ENCODE data around the gene ZBTB34.
A peak's percentile ranks its signal among the peaks of the same experiment; 100 is the strongest.

The ZBTB34 gene

GRCh38 chr9:126856326-126856877, 4.0 kb upstream of the ZBTB34 start:
- no peaks in the 10 kb centered on the region for H3K9me3 ChIP-seq (ENCODE audit: control insufficient read depth in 1 of 2, low read length in 2 of 2)
- peaks cover under 1 to 3% of the 10 kb centered on the region in 2 donors for H3K4me1 ChIP-seq (ENCODE audit: control insufficient read depth in 1 of 2, insufficient read depth in 2 of 2, low read length in 2 of 2)
- H3K9ac ChIP-seq (ENCODE audit: low read depth in 1 of 2, low read length in 2 of 2), result no peak overlapping the region
- peaks cover 5 to 13% of the 10 kb centered on the region in 2 donors for H3K27me3 ChIP-seq (ENCODE audit: control insufficient read depth in 1 of 2, insufficient read depth in 2 of 2, low read length in 2 of 2)
- no peaks in the 10 kb centered on the region for H3K36me3 ChIP-seq (ENCODE audit: control insufficient read depth in 1 of 2, insufficient read depth in 2 of 2, low read length in 2 of 2)
- H3K4me3 ChIP-seq (ENCODE audit: low read depth in 1 of 2, low read length in 2 of 2), result no peak overlapping the region
- H3K27ac ChIP-seq (ENCODE audit: low read depth, low read length), result no peak overlapping the region

DNA sequence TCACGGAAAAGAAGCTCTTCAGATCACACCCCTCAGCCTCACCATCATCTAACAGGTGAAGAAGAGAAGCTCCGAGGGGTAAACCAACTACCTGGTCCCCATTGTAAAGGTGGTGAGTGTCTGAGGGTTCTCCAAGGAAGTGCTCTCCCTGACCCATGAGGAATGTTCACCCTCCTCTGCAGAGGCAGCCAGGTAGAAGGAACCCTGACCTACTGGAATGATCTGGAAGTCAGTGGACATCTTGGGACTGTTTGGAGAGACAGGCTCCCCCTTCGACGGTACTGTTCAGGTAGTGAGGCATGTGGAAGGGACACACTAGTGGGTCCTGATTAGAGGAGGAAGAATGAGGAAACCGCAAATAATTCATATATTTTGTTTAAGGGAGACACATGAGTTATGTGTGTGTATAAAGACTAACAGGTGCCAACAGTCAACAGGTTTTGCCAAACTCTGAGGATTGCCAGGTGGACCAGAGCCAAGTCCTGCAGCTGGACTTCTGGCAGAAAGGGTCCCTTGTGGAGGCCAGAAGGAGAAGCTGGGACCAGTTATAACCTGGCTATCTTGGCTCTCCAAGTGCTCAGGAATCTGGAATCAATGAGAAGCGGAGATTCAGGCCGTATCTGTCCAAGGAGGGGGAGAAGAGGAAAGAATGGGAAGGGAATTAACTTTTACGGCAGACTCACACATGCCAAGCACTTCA, 3.0 kb upstream of the ZBTB34 start:
- Histone ChIP-seq H3K9ac (ENCODE audit: low read depth in 1 of 2, low read length in 2 of 2) (no peak overlapping the region), H3K4me3 (ENCODE audit: low read depth in 1 of 2, low read length in 2 of 2) (no peak overlapping the region), H3K9me3 (ENCODE audit: control insufficient read depth in 1 of 2, low read length in 2 of 2) (no peaks in the 10 kb centered on the region), H3K27me3 (ENCODE audit: control insufficient read depth in 1 of 2, insufficient read depth in 2 of 2, low read length in 2 of 2) (peaks cover 5 to 8% of the 10 kb centered on the region in 2 donors), H3K36me3 (ENCODE audit: control insufficient read depth in 1 of 2, insufficient read depth in 2 of 2, low read length in 2 of 2) (no peaks in the 10 kb centered on the region), H3K4me1 (ENCODE audit: control insufficient read depth in 1 of 2, insufficient read depth in 2 of 2, low read length in 2 of 2) (peaks cover 11 to 13% of the 10 kb centered on the region in 2 donors), H3K27ac (ENCODE audit: low read depth, low read length) (no peak overlapping the region)

GRCh38 chr9:126859111-126859510, 1.3 kb upstream of the ZBTB34 start:
- Histone ChIP-seq H3K36me3 (ENCODE audit: control insufficient read depth in 1 of 2, insufficient read depth in 2 of 2, low read length in 2 of 2) (peaks cover 0 to under 1% of the 10 kb centered on the region in 2 donors), H3K27ac (ENCODE audit: low read depth, low read length) (no peak overlapping the region), H3K9me3 (ENCODE audit: control insufficient read depth in 1 of 2, low read length in 2 of 2) (no peaks in the 10 kb centered on the region), H3K9ac (ENCODE audit: low read depth in 1 of 2, low read length in 2 of 2) (no peak overlapping the region), H3K4me3 (ENCODE audit: low read depth in 1 of 2, low read length in 2 of 2) (no peak overlapping the region), H3K4me1 (ENCODE audit: control insufficient read depth in 1 of 2, insufficient read depth in 2 of 2, low read length in 2 of 2) (peaks cover 19% of the 10 kb centered on the region in 2 donors), H3K27me3 (ENCODE audit: control insufficient read depth in 1 of 2, insufficient read depth in 2 of 2, low read length in 2 of 2) (peaks cover 0 to 3% of the 10 kb centered on the region in 2 donors)

DNA sequence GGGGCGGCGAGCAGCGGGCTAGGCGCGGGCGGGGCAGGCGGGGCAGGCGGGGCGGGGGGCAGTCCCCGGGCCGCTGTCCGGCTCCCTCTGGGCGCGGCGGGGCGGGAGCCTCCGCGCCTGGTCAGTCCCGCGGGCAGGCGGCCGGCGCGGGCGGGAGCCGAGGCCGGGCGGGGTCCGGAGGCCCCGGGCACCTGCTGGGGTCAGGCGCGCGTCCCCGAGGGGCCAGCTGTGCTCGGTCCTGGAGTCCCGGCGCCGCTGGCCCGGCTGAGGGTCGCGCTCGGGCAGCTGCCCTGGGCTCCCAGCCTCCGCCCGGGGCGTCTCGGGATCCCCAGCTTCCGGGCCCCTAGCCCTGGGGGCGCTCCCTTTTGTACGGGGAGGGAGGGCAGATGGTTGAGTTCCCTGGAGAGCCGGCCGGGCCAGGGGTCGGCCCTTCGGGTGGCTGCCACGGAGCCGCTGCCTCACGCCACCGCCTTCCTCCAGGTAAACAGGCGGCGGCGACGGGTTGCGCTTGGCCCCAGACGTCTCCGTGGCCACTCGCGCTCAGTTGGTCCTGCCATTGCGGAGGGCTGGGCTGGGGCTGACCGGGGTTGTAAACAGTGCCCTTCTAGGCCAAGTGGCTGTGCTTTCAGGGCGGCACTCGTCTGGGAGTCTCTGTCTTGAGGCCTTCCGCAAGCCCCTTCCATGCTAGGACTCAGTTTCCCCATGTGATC, 473 bp downstream of the ZBTB34 start:
- H3K27ac ChIP-seq (ENCODE audit: low read depth, low read length), result no peak overlapping the region
- H3K27me3 ChIP-seq (ENCODE audit: control insufficient read depth in 1 of 2, insufficient read depth in 2 of 2, low read length in 2 of 2), result no peaks in the 10 kb centered on the region
- H3K4me3 ChIP-seq (ENCODE audit: low read depth in 1 of 2, low read length in 2 of 2), result peak overlapping the region; percentile 73 to 88
- H3K9ac ChIP-seq (ENCODE audit: low read depth in 1 of 2, low read length in 2 of 2), result peak overlapping the region; percentile 61 to 71
- H3K4me1 ChIP-seq (ENCODE audit: control insufficient read depth in 1 of 2, insufficient read depth in 2 of 2, low read length in 2 of 2), result peaks cover 19% of the 10 kb centered on the region in 2 donors
- H3K9me3 ChIP-seq (ENCODE audit: control insufficient read depth in 1 of 2, low read length in 2 of 2), result no peaks in the 10 kb centered on the region
- peaks cover 0 to 5% of the 10 kb centered on the region in 2 donors for H3K36me3 ChIP-seq (ENCODE audit: control insufficient read depth in 1 of 2, insufficient read depth in 2 of 2, low read length in 2 of 2)

DNA sequence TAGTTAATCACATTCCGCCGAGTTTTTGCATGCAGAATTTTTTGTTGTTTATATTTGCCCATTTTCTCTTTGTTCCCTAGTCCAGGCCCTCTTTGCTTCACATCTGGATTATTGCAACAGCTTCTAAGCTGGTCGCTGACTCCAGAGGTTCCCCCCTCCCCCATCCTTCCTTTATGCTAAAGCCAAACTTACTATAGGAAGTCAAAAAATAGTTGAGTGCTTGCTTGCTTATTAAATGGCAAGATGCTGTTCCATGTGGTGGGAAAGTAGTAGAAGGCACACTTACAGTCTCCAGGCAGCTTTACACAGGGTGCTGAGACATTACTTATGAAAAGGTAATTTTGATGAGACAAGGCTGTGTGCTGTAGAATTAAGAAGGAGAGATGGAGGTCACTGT, 1.3 kb downstream of the ZBTB34 start:
- H3K36me3 ChIP-seq (ENCODE audit: control insufficient read depth in 1 of 2, insufficient read depth in 2 of 2, low read length in 2 of 2), result peaks cover 0 to 5% of the 10 kb centered on the region in 2 donors
- H3K4me1 ChIP-seq (ENCODE audit: control insufficient read depth in 1 of 2, insufficient read depth in 2 of 2, low read length in 2 of 2), result peaks cover 19% of the 10 kb centered on the region in 2 donors
- peak overlapping the region; percentile 61 to 71 for H3K9ac ChIP-seq (ENCODE audit: low read depth in 1 of 2, low read length in 2 of 2)
- H3K4me3 ChIP-seq (ENCODE audit: low read depth in 1 of 2, low read length in 2 of 2), result peak overlapping the region; percentile 73 to 88
- no peaks in the 10 kb centered on the region for H3K9me3 ChIP-seq (ENCODE audit: control insufficient read depth in 1 of 2, low read length in 2 of 2)
- no peak overlapping the region for H3K27ac ChIP-seq (ENCODE audit: low read depth, low read length)
- H3K27me3 ChIP-seq (ENCODE audit: control insufficient read depth in 1 of 2, insufficient read depth in 2 of 2, low read length in 2 of 2), result no peaks in the 10 kb centered on the region

DNA sequence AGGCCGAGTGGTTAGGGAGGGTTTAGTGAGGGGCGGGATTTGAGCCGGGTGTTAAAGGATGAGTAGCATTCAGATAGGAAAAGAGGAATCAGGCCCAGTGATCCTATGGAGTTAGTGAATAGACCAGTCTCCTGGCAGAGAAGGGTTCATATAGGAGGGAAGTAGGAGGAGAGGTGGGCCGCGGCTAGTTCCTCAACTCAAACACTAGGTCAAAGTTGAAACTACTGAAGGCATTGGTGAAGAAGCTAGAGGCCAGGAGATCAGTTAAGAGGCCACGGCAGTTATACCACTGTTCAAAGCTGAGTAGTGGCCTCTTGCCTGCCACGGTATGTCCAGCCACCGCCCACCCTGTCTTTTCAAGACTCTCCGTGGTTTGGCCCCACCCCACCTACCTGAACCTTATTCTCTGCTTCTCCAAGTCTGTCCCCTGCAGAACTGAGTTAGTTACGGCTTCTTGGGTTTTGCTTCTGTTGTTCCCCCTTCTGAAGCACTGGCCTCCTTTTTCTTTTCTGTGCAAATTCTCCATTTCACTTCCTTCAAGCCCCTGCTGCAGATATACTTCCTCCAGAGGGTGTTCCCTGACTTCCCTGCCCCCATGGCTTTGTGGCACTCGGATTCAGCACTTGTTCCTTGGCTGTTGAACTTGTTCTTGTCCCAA, 1.8 kb downstream of the ZBTB34 start:
- Histone ChIP-seq H3K4me1 (ENCODE audit: control insufficient read depth in 1 of 2, insufficient read depth in 2 of 2, low read length in 2 of 2) (peaks cover 19% of the 10 kb centered on the region in 2 donors), H3K9me3 (ENCODE audit: control insufficient read depth in 1 of 2, low read length in 2 of 2) (no peaks in the 10 kb centered on the region), H3K27me3 (ENCODE audit: control insufficient read depth in 1 of 2, insufficient read depth in 2 of 2, low read length in 2 of 2) (no peaks in the 10 kb centered on the region), H3K27ac (ENCODE audit: low read depth, low read length) (no peak overlapping the region), H3K4me3 (ENCODE audit: low read depth in 1 of 2, low read length in 2 of 2) (peak overlapping the region; percentile 73 to 88), H3K36me3 (ENCODE audit: control insufficient read depth in 1 of 2, insufficient read depth in 2 of 2, low read length in 2 of 2) (peaks cover 0 to 5% of the 10 kb centered on the region in 2 donors), H3K9ac (ENCODE audit: low read depth in 1 of 2, low read length in 2 of 2) (peak overlapping the region; percentile 61 to 71)

DNA sequence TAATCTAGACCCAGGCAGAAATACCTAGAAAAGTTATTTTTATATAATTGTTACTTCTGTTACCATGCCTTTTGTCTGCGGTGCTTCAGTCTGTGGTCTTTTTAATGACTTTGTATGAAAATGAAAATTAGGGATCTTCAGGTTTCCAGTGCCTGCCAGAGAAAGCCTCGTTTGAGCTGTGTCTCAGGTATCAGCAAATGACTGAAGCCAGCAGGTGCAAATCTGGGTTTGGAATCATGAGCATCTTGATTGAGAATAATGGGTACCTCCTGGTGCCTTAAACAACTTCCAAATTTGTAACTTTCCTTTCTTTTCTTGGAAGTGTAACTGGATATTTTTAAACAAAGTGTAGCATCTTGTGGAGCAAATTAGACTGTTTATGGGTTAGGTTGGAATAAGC, 4.3 kb downstream of the ZBTB34 start:
- Histone ChIP-seq H3K36me3 (ENCODE audit: control insufficient read depth in 1 of 2, insufficient read depth in 2 of 2, low read length in 2 of 2) (peaks cover 7 to 14% of the 10 kb centered on the region in 2 donors), H3K27me3 (ENCODE audit: control insufficient read depth in 1 of 2, insufficient read depth in 2 of 2, low read length in 2 of 2) (no peaks in the 10 kb centered on the region), H3K4me1 (ENCODE audit: control insufficient read depth in 1 of 2, insufficient read depth in 2 of 2, low read length in 2 of 2) (peaks cover 19% of the 10 kb centered on the region in 2 donors), H3K27ac (ENCODE audit: low read depth, low read length) (no peak overlapping the region), H3K4me3 (ENCODE audit: low read depth in 1 of 2, low read length in 2 of 2) (no peak overlapping the region), H3K9ac (ENCODE audit: low read depth in 1 of 2, low read length in 2 of 2) (no peak overlapping the region), H3K9me3 (ENCODE audit: control insufficient read depth in 1 of 2, low read length in 2 of 2) (no peaks in the 10 kb centered on the region)

DNA sequence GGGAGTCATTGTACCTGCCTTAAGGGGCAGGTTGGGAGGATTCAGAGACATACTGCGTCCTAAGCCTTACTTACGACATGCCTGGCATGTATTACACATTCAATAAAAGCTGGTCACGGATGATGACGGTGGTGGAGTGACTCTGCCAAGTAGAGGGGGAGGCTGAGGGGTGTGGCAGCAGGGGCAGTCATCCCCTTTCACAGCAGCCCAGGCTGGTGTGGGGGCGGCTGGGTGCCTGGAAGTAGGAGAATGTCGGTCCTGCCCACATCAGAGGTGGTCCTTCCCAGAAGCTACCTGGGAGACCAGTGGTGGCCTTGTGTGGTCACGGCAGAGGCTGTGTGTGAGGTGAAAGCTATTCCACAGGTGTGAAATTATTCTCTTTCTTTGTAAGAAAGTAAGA, 8.9 kb downstream of the ZBTB34 start:
- H3K9me3 ChIP-seq (ENCODE audit: control insufficient read depth in 1 of 2, low read length in 2 of 2), result no peaks in the 10 kb centered on the region
- no peak overlapping the region for H3K9ac ChIP-seq (ENCODE audit: low read depth in 1 of 2, low read length in 2 of 2)
- H3K4me1 ChIP-seq (ENCODE audit: control insufficient read depth in 1 of 2, insufficient read depth in 2 of 2, low read length in 2 of 2), result no peaks in the 10 kb centered on the region
- H3K27me3 ChIP-seq (ENCODE audit: control insufficient read depth in 1 of 2, insufficient read depth in 2 of 2, low read length in 2 of 2), result no peaks in the 10 kb centered on the region
- H3K36me3 ChIP-seq (ENCODE audit: control insufficient read depth in 1 of 2, insufficient read depth in 2 of 2, low read length in 2 of 2), result peaks cover 7 to 11% of the 10 kb centered on the region in 2 donors
- H3K4me3 ChIP-seq (ENCODE audit: low read depth in 1 of 2, low read length in 2 of 2), result no peak overlapping the region
- no peak overlapping the region for H3K27ac ChIP-seq (ENCODE audit: low read depth, low read length)

- H3K27me3 ChIP-seq (ENCODE audit: control insufficient read depth in 1 of 2, insufficient read depth in 2 of 2, low read length in 2 of 2), result no peaks in the 10 kb centered on the region
- H3K4me1 ChIP-seq (ENCODE audit: control insufficient read depth in 1 of 2, insufficient read depth in 2 of 2, low read length in 2 of 2), result no peaks in the 10 kb centered on the region
- peaks cover 7 to 13% of the 10 kb centered on the region in 2 donors for H3K36me3 ChIP-seq (ENCODE audit: control insufficient read depth in 1 of 2, insufficient read depth in 2 of 2, low read length in 2 of 2)
- no peaks in the 10 kb centered on the region for H3K9me3 ChIP-seq (ENCODE audit: control insufficient read depth in 1 of 2, low read length in 2 of 2)
- no peak overlapping the region for H3K4me3 ChIP-seq (ENCODE audit: low read depth in 1 of 2, low read length in 2 of 2)
- no peak overlapping the region for H3K9ac ChIP-seq (ENCODE audit: low read depth in 1 of 2, low read length in 2 of 2)
- H3K27ac ChIP-seq (ENCODE audit: low read depth, low read length), result no peak overlapping the region
These were observed 12.1 kb downstream of the ZBTB34 start for GRCh38 chr9:126872516-126872915.
